ENCODE results near the gene KCTD2.

DNA sequence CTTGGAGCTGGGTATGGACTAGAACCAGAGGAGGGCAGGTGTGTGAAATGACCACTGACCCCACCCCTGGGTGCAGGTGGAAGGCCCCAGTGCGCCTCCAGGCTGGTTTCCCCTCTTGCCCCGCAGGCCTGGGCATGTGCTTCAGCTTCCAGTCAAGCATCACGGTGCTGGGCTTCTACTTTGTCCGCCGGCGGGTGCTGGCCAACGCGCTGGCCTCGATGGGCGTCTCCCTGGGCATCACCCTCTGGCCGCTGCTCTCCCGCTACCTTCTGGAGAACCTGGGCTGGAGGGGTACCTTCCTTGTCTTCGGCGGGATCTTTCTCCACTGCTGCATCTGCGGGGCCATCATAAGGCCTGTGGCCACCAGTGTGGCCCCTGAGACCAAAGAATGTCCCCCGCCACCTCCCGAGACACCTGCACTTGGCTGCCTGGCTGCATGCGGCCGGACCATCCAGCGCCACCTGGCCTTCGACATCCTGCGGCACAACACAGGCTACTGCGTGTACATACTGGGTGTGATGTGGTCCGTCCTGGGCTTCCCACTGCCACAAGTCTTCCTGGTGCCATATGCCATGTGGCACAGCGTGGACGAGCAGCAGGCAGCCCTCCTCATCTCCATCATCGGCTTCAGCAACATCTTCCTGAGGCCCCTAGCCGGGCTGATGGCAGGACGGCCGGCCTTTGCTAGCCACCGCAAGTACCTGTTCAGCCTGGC lies 53.0 kb downstream of the KCTD2 start:
- TF ChIP-seq, protein P1, sequence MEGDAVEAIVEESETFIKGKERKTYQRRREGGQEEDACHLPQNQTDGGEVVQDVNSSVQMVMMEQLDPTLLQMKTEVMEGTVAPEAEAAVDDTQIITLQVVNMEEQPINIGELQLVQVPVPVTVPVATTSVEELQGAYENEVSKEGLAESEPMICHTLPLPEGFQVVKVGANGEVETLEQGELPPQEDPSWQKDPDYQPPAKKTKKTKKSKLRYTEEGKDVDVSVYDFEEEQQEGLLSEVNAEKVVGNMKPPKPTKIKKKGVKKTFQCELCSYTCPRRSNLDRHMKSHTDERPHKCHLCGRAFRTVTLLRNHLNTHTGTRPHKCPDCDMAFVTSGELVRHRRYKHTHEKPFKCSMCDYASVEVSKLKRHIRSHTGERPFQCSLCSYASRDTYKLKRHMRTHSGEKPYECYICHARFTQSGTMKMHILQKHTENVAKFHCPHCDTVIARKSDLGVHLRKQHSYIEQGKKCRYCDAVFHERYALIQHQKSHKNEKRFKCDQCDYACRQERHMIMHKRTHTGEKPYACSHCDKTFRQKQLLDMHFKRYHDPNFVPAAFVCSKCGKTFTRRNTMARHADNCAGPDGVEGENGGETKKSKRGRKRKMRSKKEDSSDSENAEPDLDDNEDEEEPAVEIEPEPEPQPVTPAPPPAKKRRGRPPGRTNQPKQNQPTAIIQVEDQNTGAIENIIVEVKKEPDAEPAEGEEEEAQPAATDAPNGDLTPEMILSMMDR (IDR thresholded peaks at IDR 0.05), result no peak
- TF ChIP-seq NRF1 (IDR thresholded peaks at IDR 0.05; ENCODE audit: low read depth, low read length) (no peak), CHD2 (IDR thresholded peaks at IDR 0.05; ENCODE audit: low read length, partially characterized antibody) (no peak), TAF1 (IDR thresholded peaks at IDR 0.05; ENCODE audit: borderline replicate concordance, low read depth, low read length) (no peak), TEAD4 (IDR thresholded peaks at IDR 0.05; ENCODE audit: borderline replicate concordance, insufficient read depth) (no peak), RXRA (IDR thresholded peaks at IDR 0.05; ENCODE audit: borderline replicate concordance, low read depth) (no peak), GATA2 (CRISPR knock-in tag; IDR thresholded peaks at IDR 0.05) (no peak), SIN3A (IDR thresholded peaks at IDR 0.05; ENCODE audit: borderline replicate concordance, low read depth, low read length) (no peak), POLR2AphosphoS5 (IDR thresholded peaks at IDR 0.05; ENCODE audit: low read depth, low read length) (no peak), EP300 (IDR thresholded peaks at IDR 0.05; ENCODE audit: borderline replicate concordance in 1 of 2, low read depth in 1 of 2, low read length in 1 of 2) (no peak)
- TF ChIP-seq, protein P2, sequence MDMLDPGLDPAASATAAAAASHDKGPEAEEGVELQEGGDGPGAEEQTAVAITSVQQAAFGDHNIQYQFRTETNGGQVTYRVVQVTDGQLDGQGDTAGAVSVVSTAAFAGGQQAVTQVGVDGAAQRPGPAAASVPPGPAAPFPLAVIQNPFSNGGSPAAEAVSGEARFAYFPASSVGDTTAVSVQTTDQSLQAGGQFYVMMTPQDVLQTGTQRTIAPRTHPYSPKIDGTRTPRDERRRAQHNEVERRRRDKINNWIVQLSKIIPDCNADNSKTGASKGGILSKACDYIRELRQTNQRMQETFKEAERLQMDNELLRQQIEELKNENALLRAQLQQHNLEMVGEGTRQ (IDR thresholded peaks at IDR 0.05; ENCODE audit: borderline replicate concordance, low read depth, low read length), result no peak
- TF ChIP-seq, protein P3, sequence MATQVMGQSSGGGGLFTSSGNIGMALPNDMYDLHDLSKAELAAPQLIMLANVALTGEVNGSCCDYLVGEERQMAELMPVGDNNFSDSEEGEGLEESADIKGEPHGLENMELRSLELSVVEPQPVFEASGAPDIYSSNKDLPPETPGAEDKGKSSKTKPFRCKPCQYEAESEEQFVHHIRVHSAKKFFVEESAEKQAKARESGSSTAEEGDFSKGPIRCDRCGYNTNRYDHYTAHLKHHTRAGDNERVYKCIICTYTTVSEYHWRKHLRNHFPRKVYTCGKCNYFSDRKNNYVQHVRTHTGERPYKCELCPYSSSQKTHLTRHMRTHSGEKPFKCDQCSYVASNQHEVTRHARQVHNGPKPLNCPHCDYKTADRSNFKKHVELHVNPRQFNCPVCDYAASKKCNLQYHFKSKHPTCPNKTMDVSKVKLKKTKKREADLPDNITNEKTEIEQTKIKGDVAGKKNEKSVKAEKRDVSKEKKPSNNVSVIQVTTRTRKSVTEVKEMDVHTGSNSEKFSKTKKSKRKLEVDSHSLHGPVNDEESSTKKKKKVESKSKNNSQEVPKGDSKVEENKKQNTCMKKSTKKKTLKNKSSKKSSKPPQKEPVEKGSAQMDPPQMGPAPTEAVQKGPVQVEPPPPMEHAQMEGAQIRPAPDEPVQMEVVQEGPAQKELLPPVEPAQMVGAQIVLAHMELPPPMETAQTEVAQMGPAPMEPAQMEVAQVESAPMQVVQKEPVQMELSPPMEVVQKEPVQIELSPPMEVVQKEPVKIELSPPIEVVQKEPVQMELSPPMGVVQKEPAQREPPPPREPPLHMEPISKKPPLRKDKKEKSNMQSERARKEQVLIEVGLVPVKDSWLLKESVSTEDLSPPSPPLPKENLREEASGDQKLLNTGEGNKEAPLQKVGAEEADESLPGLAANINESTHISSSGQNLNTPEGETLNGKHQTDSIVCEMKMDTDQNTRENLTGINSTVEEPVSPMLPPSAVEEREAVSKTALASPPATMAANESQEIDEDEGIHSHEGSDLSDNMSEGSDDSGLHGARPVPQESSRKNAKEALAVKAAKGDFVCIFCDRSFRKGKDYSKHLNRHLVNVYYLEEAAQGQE (IDR thresholded peaks at IDR 0.05; ENCODE audit: low read depth, low read length), result no peak
- TF ChIP-seq, protein P4, sequence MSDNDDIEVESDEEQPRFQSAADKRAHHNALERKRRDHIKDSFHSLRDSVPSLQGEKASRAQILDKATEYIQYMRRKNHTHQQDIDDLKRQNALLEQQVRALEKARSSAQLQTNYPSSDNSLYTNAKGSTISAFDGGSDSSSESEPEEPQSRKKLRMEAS (IDR thresholded peaks at IDR 0.05; ENCODE audit: low read depth), result no peak
- TF ChIP-seq, protein P5, sequence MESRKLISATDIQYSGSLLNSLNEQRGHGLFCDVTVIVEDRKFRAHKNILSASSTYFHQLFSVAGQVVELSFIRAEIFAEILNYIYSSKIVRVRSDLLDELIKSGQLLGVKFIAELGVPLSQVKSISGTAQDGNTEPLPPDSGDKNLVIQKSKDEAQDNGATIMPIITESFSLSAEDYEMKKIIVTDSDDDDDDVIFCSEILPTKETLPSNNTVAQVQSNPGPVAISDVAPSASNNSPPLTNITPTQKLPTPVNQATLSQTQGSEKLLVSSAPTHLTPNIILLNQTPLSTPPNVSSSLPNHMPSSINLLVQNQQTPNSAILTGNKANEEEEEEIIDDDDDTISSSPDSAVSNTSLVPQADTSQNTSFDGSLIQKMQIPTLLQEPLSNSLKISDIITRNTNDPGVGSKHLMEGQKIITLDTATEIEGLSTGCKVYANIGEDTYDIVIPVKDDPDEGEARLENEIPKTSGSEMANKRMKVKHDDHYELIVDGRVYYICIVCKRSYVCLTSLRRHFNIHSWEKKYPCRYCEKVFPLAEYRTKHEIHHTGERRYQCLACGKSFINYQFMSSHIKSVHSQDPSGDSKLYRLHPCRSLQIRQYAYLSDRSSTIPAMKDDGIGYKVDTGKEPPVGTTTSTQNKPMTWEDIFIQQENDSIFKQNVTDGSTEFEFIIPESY (IDR thresholded peaks at IDR 0.05; ENCODE audit: borderline replicate concordance, low read depth), result no peak
